A673 (cell line): ENCODE results near the gene SPNS2. TPM values are rescaled to one million over a fixed set of nuclear protein-coding genes. Genes with fewer than 3 reads are reported as not detected.

Experiments
- BruUV-seq: library from RNA; stranded (reverse); fragments of 400-500 nt; replicated peaks from 2 replicates; lab custom pipeline; 2021; lab: Mats Ljungman, UMichigan
- CTCF ChIA-PET: fragments of 300-600 bp; sonication (Branson Sonifier 250); formaldehyde crosslinking; loops from one replicate; lab custom pipeline; 2022; ENCODE audit warnings: antibody characterized with exemption; lab: Charles Lee
- POLR2A ChIA-PET: fragments of 300-600 bp; sonication (Branson Sonifier 250); formaldehyde crosslinking; loops from one replicate; lab custom pipeline; 2022; ENCODE audit warnings: antibody characterized with exemption; ENCODE audit not compliant: low non-redundant PET; lab: Charles Lee
- DNase-seq: peaks from one replicate; pipeline ENCODE4 v3.0.0-alpha.2; 2015; ENCODE audit warnings: low spot score
- H3K27ac ChIP-seq: fragments of 200-600 bp; sonication (generic); 2 replicates; pipeline ENCODE4 v1.5.1; 2016; ENCODE audit warnings: mixed run types, low read depth, mild to moderate bottlenecking, mixed read lengths, antibody characterized with exemption, low read length; ENCODE audit not compliant: poor library complexity, severe bottlenecking
- H3K27me3 ChIP-seq: fragments of 200-600 bp; sonication (generic); replicated peaks from 2 replicates; pipeline ENCODE4 v1.6.1; 2017; ENCODE audit warnings: mixed run types, low read depth, mild to moderate bottlenecking, mixed read lengths, antibody characterized with exemption, low read length; ENCODE audit not compliant: insufficient read depth, poor library complexity
- H3K36me3 ChIP-seq: fragments of 200-600 bp; sonication (generic); 2 replicates; pipeline ENCODE4 v1.6.1; 2016; ENCODE audit warnings: mixed run types, mild to moderate bottlenecking, mixed read lengths, antibody characterized with exemption, low read length; ENCODE audit not compliant: insufficient read depth, poor library complexity, severe bottlenecking
- H3K4me1 ChIP-seq: fragments of 200-600 bp; sonication (generic); 2 replicates; pipeline ENCODE4 v1.6.1; 2017; ENCODE audit warnings: mixed run types, mild to moderate bottlenecking, mixed read lengths, antibody characterized with exemption, low read length; ENCODE audit not compliant: insufficient read depth, poor library complexity, severe bottlenecking
- H3K4me3 ChIP-seq: fragments of 200-600 bp; sonication (generic); 2 replicates; pipeline ENCODE4 v1.5.1; 2016; ENCODE audit warnings: low read depth, mixed run types, mild to moderate bottlenecking, mixed read lengths, low read length; ENCODE audit not compliant: poor library complexity, severe bottlenecking
- H3K9me3 ChIP-seq: fragments of 200-600 bp; sonication (generic); 2 replicates; pipeline ENCODE4 v1.6.1; 2016; ENCODE audit warnings: mixed run types, low read depth, mild to moderate bottlenecking, mixed read lengths, antibody characterized with exemption, low read length; ENCODE audit not compliant: poor library complexity, severe bottlenecking
- EZH2 ChIP-seq: fragments of 200-600 bp; sonication (generic); IDR thresholded peaks from 2 replicates; pipeline ENCODE4 v1.6.1; 2017; ENCODE audit warnings: borderline replicate concordance, low read depth, mild to moderate bottlenecking, mixed read lengths, antibody characterized with exemption, low read length; ENCODE audit not compliant: poor library complexity, severe bottlenecking
- intact Hi-C: fragments of 100-400 bp; cut with micrococcal nuclease; formaldehyde crosslinking; loops from one replicate; pipeline ENCODE4 v1.10.0; 2022; ENCODE audit not compliant: unreplicated experiment
- total RNA-seq: library from RNA; stranded (reverse); gene quantifications from 2 replicates; pipeline ENCODE4 v1.2.3, GENCODE V29; 2021
- TF ChIP-seq, protein P1 (sequence below): fragments of 300-800, 200-600 bp; sonication (generic); conservative IDR thresholded peaks from 2 replicates; pipeline ENCODE4 v1.5.1; 2017; ENCODE audit warnings: low read depth, mild to moderate bottlenecking, antibody characterized with exemption, low read length, moderate library complexity, mixed read lengths

SPNS2 gene
- total RNA-seq, 1 experiment from 2014 or later, result not detected

DNA sequence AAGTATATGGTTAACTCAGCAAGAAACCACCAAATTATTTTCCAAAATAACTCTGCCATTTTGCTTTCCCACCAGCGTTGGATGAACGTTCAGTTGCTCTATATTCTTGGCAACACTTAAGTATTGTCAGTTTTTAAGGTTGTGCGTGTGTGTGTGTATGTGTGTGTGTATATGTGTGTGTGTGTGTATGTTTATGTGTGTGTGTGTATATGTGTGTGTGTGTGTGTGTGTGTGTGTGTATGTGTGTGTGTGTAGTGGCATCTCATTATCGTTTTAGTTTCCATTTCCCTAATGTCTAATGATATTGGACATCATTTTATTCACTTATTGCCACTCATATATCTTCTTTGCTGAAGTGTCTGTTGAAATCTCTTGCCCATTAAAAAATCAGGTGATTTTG is 74.4 kb downstream of the SPNS2 start:
- Histone ChIP-seq H3K4me3 (no peak overlapping the region), H3K27ac (no peak overlapping the region), H3K4me1 (no peaks in the 10 kb centered on the region), H3K9me3 (no peaks in the 10 kb centered on the region), H3K36me3 (no peaks in the 10 kb centered on the region), H3K27me3 (no peaks in the 10 kb centered on the region)
- BruUV-seq, result no TSS peak
- intact Hi-C loops, result no loop called here
- CTCF ChIA-PET, result no interaction called here
- TF ChIP-seq EZH2, result no peak
- TF ChIP-seq, protein P1, sequence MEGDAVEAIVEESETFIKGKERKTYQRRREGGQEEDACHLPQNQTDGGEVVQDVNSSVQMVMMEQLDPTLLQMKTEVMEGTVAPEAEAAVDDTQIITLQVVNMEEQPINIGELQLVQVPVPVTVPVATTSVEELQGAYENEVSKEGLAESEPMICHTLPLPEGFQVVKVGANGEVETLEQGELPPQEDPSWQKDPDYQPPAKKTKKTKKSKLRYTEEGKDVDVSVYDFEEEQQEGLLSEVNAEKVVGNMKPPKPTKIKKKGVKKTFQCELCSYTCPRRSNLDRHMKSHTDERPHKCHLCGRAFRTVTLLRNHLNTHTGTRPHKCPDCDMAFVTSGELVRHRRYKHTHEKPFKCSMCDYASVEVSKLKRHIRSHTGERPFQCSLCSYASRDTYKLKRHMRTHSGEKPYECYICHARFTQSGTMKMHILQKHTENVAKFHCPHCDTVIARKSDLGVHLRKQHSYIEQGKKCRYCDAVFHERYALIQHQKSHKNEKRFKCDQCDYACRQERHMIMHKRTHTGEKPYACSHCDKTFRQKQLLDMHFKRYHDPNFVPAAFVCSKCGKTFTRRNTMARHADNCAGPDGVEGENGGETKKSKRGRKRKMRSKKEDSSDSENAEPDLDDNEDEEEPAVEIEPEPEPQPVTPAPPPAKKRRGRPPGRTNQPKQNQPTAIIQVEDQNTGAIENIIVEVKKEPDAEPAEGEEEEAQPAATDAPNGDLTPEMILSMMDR, result no peak
- DNase-seq, result no peak
- POLR2A ChIA-PET, result no interaction called here

DNA sequence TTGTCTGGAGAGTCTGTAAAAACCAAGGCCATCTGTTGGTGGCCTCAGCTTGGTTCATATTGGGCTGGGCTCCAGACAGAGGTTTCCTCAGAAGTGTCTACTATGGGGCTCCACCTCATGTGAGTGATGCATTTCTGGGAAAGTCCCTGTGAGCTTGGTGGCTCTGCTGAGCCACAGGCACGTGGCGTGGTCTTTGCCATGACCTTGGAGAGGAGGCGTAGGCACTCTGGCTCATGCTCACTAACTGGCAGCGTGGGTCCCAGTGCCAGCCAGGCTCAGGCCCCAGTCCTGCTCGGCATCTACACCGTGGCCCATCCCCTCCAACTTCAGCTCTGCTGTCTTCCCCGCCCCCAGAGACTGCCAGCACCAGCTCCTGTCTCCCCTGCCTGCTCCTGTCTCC is 75.0 kb downstream of the SPNS2 start:
- BruUV-seq, result no TSS peak
- TF ChIP-seq, protein P1, result no peak
- TF ChIP-seq EZH2, result no peak
- CTCF ChIA-PET, result no interaction called here

DNA sequence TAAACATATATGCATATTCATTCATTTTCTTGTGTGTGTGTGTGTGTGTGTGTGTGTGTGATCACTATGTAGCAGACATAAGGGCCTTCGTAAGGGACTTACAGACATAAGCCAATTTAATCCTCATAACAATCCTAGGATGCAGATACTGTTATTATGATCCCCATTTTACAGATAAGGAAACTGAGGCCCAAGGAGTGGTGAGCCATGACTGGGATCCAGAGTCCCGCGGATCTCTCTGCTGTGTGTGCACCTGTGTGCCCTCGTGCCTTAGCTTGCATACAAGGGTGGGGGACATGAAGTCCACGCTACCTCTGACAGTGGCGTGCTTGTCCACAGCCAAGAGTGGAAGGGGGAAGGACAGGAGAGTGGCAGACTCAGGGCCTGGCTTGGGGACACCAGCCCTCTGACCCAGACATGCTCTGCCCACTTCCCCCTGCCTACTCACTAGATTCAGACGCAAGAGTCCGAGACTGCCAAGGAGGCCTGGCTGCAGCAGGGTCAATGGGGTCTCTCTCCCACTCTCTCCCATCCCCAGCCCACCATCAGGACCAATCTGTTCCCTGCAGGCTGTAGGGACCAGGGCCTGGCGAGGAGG is 75.9 kb downstream of the SPNS2 start:
- H3K36me3 ChIP-seq, result no peaks in the 10 kb centered on the region
- CTCF ChIA-PET, result no interaction called here
- H3K4me3 ChIP-seq, result no peak overlapping the region
- H3K27me3 ChIP-seq, result no peaks in the 10 kb centered on the region
- no peak for DNase-seq
- no TSS peak for BruUV-seq
- POLR2A ChIA-PET, result no interaction called here
- H3K9me3 ChIP-seq, result no peaks in the 10 kb centered on the region
- no peak overlapping the region for H3K27ac ChIP-seq
- intact Hi-C loops, result no loop called here
- H3K4me1 ChIP-seq, result no peaks in the 10 kb centered on the region
- no peak for TF ChIP-seq EZH2

More for the DNA sequence above, 75.0 kb downstream of the SPNS2 start:
- POLR2A ChIA-PET, result no interaction called here
- intact Hi-C loops, result no loop called here
- no peaks in the 10 kb centered on the region for H3K9me3 ChIP-seq
- H3K27me3 ChIP-seq, result no peaks in the 10 kb centered on the region
- no peak overlapping the region for H3K4me3 ChIP-seq
- no peak overlapping the region for H3K27ac ChIP-seq
- H3K4me1 ChIP-seq, result no peaks in the 10 kb centered on the region
- H3K36me3 ChIP-seq, result no peaks in the 10 kb centered on the region
- no peak for DNase-seq

DNA sequence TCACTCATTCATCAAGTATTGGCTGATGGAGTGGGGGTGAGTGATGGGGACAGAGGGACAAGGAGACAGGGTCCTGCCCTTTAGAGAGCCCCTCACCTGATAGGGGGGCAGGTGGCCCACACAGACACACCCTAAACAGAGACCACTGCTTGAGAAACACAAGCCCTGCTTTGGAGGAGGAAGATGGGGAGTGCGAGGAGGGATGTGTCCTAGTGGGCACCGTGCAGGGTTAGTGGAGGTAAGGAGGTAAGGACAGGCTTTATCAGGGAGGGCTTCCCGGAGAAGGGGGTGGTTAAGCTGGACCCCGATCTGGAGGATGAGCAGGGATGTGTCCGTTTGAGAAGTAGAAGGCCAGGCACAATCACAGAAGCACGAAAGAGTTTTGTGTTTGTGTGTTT is 77.5 kb downstream of the SPNS2 start:
- DNase-seq, result no peak
- Histone ChIP-seq H3K27ac (no peak overlapping the region), H3K9me3 (no peaks in the 10 kb centered on the region), H3K27me3 (no peaks in the 10 kb centered on the region), H3K4me3 (no peak overlapping the region), H3K4me1 (no peaks in the 10 kb centered on the region), H3K36me3 (no peaks in the 10 kb centered on the region)
- intact Hi-C loops, result no loop called here
- no TSS peak for BruUV-seq
- TF ChIP-seq, protein P1, result no peak
- TF ChIP-seq EZH2, result no peak
- POLR2A ChIA-PET, result no interaction called here
- CTCF ChIA-PET, result no interaction called here
